Measurements from ENCODE around the gene GNAS.
A peak's percentile ranks its signal among the peaks of the same experiment; 100 is the strongest.

Gene GNAS

GRCh38 chr20:58882704-58883089 lies 30.2 kb downstream of the GNAS start:
- no peak for DNase-seq (ENCODE audit: low spot score)

DNA sequence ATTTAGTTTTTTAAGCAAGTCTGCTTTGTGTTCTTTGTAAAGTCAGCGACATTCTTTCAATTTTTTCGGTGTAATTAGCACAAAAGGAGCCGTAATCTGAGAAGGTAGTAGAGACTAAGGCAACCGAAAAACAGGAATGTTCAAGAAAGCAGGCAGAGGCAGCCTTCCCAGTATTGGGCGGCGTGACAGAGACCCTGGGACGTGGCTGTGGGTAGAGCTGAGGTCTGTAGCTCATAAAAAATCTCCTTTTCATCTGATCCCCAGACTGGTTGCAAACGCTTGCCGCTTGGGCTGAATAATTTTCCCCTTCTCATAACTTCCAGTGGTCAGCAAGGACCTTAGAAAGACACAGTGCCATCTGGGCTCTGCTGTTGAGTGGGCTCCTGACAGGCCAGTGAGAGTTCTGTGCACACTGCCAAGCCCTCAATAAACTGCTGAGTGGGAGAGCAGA lies 30.8 kb downstream of the GNAS start:
- DNase-seq (ENCODE audit: low spot score) = no peak

DNA sequence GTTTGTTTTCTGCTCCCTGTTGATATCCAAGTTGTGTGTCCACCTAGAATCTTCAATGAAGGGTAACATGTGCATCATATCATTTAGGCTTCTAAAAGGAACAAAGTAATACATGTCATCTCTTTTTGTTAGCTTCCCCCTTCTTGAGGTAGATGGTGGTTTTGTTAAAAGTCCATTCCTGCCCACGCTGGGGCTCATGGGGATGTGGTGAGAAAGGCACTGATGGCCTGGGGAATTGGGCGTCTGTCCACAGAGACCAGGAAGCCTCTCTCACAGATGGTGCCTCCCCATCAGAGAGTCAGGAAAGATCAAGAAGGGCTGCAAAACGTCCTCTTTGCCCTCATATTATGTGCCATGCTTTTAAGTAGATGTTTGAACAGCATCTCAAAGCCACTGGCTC lies 32.5 kb downstream of the GNAS start:
- DNase-seq (ENCODE audit: low spot score) = no peak

DNA sequence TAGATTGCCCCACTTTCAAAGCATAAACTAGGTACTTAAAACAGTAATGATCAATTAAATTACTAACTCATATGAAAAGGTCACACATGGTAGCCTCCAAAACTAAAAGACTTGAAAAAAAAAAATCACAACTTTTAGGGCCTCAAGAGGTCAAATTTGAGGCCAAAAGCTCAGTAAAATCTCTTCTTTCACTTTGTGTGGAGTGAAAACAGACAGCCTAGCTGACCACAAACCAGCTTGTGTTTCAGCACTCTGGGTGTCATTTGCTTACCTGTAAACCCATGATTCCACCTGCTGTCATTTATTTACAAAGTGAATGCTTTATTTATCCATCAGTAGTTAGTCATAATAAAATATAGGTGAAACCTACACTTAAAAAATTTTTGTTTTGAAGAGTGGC lies 34.0 kb downstream of the GNAS start:
- DNase-seq (ENCODE audit: low spot score) = no peak

DNA sequence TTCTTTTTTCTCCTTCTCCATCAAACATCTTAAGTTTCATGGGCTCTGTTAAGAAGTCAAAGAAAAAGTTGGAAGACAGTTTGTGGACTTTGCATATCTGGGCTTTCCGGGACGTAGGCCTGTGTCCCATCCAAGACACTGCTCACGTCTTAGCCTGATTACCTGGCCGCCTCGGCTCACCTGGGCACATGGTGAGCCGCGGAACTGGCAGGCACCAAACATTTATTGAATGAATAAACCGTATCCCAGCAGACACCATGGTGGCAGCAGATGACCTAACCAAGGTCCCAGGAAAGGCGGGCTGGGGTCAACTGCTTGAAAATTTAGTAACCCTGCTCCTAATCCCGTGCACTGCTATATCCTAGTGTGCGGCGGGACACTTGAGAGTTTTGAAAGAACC lies 35.6 kb downstream of the GNAS start:
- no peak for DNase-seq (ENCODE audit: low spot score)

- DNase-seq (ENCODE audit: low spot score) = peak; percentile 86
These were observed 36.2 kb downstream of the GNAS start for GRCh38 chr20:58888521-58889333.

DNA sequence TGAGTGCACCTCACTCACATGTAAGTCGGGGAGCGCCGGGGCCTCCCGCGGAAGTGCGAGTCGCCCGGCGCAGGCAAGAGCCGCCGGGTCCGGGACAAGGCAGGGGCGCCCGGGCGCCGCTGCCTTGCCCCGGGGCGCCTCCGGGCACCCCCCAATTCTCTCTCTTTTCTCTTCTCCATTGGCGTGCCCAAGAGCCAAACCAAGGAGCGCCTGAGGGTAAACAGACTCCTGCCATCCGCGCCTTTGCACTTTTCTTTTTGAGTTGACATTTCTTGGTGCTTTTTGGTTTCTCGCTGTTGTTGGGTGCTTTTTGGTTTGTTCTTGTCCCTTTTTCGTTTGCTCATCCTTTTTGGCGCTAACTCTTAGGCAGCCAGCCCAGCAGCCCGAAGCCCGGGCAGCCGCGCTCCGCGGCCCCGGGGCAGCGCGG lies 36.8 kb downstream of the GNAS start:
- no peak for DNase-seq (ENCODE audit: low spot score)

DNA sequence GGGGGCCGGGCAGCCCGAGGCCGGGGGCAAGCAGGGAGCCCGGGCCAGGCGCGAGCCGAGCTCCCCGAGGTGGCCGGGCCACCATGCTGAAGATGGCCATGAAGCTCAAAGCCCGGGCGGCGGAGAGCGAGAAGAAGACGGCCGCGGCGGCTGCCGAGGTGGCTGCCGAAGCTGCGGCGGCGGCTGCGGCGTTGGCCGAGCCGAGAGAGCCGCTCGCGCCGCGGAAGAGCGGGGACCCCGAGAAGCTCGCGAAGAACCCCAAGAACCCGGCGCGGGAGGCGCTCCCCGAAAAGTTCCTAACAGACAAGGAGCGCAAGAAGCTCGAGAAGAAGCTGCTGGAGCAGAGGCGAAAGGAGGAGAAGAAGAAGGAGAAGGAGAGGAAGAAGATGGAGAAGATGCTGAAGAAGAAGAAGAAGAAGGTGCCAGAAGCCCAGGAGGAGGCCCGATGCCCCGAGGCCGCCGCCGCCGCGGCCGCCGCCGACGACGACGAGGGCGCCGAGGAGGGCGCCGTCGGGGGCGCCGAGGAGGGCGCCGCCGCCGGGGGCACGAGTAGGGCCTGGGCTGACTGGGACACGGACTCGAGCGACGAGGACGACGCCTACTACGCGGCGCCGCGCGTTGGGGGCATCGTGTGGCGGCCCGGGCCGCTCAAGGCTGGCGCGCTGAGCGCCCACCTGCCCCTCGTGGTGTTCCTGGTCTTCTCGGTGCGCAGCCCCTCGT lies 37.4 kb downstream of the GNAS start:
- DNase-seq (ENCODE audit: low spot score) = no peak

DNA sequence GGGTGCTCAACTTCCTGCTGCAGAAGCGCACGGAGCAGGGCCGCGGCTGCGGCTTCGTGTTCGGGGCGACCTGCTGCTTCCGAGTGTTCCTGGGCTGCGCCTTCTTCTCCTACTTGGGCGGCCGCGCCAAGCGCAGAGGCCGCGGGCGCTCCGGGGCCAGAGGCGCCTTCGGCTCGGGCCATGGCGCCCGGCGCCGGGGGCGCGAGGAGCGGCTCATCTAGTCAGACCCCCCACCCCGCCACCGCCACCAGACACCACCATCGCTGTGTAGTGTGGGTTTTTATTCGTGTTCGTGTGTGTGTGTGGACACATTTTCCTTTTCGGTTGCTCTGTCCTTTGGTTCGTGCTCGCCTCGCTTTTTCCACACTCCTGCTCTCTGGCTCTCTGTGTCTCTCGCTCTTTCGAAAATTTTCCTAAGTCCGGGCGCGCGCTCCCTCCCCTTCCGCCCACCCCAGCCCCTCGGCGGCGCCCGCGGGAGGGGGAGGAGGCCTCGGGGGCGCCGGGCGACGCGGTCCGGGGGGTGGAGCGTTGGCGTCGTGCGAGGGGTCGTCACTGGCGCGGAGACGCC lies 38.1 kb downstream of the GNAS start:
- no peak for DNase-seq (ENCODE audit: low spot score)

GRCh38 chr20:58891086-58891717 lies 38.7 kb downstream of the GNAS start:
- DNase-seq (ENCODE audit: low spot score) = peak; percentile 74

DNA sequence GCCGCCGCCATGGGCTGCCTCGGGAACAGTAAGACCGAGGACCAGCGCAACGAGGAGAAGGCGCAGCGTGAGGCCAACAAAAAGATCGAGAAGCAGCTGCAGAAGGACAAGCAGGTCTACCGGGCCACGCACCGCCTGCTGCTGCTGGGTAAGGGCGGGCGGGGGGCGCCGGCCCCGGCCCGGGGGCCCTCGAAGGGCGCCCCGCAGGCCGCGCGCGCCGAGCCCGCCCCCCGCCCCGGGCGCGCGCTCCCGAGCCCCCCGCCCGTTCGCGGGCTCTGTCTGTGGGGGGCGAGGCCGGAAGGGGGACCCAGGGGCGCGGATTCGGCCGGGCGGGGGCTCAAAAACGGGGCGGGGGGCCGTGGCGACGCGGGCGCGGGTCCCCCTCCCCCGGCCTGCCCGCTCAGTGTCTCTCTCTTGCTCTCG lies 39.2 kb downstream of the GNAS start:
- DNase-seq (ENCODE audit: low spot score) = peak; percentile 60

- peak; percentile 78 for DNase-seq (ENCODE audit: low spot score)
These were observed 39.8 kb downstream of the GNAS start for GRCh38 chr20:58892141-58892931.

- DNase-seq (ENCODE audit: low spot score) = no peak
These were observed 40.4 kb downstream of the GNAS start for GRCh38 chr20:58892932-58893224.

DNA sequence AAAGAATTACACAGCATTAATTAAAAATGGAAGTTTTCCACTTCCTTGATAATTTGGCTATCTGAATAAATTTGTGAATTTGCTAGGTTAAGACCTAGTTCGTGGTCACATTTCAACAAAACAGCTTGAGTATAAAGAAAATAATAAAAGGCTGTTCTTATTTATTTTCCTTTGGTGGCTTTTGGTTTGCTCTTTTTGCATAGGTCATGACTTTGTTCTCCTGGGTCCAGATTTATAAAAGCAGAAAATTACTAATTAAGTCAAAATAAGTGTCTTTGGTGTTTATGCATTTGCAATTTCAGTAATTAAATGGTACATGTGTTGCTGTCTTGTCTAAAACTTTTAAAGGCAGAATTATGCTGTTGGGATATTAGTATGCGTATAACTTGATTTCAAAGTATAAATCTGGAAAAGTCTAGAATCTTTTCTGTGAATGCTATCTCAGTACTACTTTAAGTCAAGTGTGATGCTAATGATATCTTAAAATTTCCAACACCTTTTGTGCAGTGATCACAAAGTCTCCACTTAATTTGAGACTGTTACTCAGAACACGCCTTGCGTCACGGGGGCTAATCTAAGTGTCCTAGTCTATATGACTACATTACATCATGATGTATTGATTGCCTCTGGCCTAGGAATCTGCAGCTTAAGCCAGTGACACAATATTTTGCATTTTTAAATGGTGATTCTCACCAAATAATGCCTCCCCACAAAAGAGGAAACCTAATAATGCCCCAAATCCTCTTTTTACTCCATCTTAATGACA lies 41.0 kb downstream of the GNAS start:
- no peak for DNase-seq (ENCODE audit: low spot score)

GRCh38 chr20:58894652-58895447 lies 42.3 kb downstream of the GNAS start:
- DNase-seq (ENCODE audit: low spot score) = no peak

DNA sequence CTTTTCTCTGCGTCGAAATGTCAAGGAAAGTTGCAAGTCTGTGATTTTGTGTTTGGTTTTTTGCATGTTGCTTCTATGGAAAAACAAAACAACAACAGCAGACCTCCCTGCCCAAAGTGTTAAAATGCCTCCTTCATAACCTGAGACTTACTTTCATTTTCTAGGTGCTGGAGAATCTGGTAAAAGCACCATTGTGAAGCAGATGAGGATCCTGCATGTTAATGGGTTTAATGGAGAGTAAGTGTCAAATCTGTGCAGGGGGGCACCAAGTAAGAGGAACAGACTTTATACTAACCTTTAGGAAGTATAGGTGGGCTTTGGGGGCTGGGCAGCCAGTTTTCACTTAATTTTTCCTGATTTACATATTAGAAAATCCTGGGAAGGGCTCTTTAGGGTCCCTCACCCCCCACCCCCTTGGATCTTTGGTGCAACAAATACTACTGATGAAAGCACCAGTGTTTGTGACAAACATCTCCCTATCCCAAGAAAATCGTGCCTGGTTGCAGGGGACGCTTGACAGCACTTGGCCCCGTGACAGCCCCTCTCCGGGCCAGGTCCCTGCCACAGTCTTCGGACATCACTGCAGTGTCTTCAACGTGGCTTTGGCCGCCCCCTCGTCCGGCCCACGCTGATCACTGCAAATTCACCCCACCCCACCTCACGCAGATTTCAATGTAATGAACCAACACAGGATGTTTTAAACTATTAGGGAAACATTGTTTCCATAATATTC lies 43.1 kb downstream of the GNAS start:
- no peak for DNase-seq (ENCODE audit: low spot score)

DNA sequence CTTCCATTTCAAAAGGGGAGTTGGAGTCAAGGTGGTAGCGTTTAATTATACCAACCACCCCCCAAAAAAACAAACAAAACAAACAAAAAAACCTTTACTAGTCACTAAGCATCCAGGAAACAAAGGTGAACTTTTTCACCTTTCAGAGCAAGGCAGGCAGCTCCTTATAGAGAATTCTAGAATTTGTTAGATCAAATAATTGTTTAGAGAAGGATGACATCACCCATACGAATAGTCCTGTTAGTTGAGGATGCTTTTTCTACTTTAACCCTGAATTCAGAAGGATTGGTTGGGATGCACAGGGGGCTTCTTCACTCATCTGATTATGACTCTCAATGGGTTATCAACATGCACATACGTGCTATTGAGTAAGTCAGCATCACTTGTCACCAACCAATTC lies 44.3 kb downstream of the GNAS start:
- no peak for DNase-seq (ENCODE audit: low spot score)

GRCh38 chr20:58897488-58897887 lies 45.0 kb downstream of the GNAS start:
- no peak for DNase-seq (ENCODE audit: low spot score)

DNA sequence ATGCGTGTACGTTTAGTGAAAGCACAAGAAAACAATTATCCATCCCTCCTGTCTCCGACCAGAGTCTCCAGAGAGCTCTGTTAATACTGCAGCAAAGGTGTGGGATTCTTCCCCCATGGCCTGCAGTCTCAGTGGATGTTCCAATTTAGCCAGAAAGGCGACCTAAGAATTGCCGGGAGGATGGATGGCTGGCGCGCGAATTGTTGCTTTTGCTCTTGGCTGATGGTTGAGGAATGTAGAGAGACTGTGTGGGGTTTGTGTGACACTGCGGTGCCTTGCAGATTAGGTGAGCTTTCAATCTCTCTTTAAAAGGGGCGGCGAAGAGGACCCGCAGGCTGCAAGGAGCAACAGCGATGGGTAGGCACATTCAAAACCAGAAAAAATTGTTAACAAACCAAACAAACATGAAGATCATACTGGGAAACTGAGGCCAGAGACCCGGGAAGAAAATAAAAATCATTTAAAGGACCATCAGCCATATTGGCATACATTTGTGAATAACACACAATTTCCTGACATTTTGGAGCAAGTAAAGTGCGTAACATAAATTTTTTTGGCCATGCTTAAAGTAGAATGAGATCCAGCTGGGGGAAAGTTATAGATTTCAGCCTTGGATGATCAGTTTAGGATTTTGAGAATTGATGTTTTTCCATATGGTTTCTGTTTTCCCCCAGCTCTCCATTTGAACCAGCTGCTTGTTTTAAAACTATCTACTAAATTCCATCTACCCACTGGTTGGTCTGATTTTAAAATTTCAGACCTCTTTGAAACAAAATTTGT lies 46.3 kb downstream of the GNAS start:
- no peak for DNase-seq (ENCODE audit: low spot score)
